Measurements from ENCODE around the gene DAAM1. TPM values are rescaled to one million over a fixed set of nuclear protein-coding genes. Genes with fewer than 3 reads are reported as not detected.

DAAM1 gene
- polyA plus RNA-seq, 1 of the 3 experiments (the other 2 are of a cell fraction), result 5.1 TPM

- no peak overlapping the region for H2AFZ ChIP-seq (ENCODE audit: low read depth)
- no peak for DNase-seq
- POLR2A ChIA-PET, result no interaction called here
- H3K4me2 ChIP-seq, result no peak overlapping the region
- peak overlapping the region in 1 of 2 experiments; percentile 19; a peak in 1 of 4 replicates for H3K27ac ChIP-seq (ENCODE audit: low read depth in 2 of 2, low read length in 1 of 2)
- no peak for TF ChIP-seq ELF1 (IDR thresholded peaks at IDR 0.05)
- peak; percentile 11; the same call in 1 of the 2 replicates for TF ChIP-seq JUND (IDR thresholded peaks at IDR 0.05)
- TF ChIP-seq EP300 (IDR thresholded peaks at IDR 0.05; ENCODE audit: borderline replicate concordance in 1 of 2, low read depth in 1 of 2, low read length in 1 of 2), result no peak
- 0 out of 2 replicates have a peak, but pooled peaks have one; percentile 18 for TF ChIP-seq PBX3 (IDR thresholded peaks at IDR 0.05)
- no peak for TF ChIP-seq TAF1 (IDR thresholded peaks at IDR 0.05; ENCODE audit: borderline replicate concordance, low read depth, low read length)
- no peaks in the 10 kb centered on the region for H3K79me2 ChIP-seq (ENCODE audit: insufficient read depth)
- no peak overlapping the region for H3K9ac ChIP-seq
- no peaks in the 10 kb centered on the region for H3K9me2 ChIP-seq
- CTCF ChIA-PET, result interaction anchor here (1.3 to 2.4 kb wide), 2 partner anchors 8 to 10 kb away, joined by 3 to 7 read pairs; no protein-coding TSS in a partner anchor
- no peaks in the 10 kb centered on the region for H3K27me3 ChIP-seq (ENCODE audit: insufficient read depth)
- no peaks in the 10 kb centered on the region for H4K20me1 ChIP-seq (ENCODE audit: insufficient read depth)
- peaks cover 0 to 15% of the 10 kb centered on the region in 2 experiments; a peak in 2 of 4 replicates for H3K4me1 ChIP-seq (ENCODE audit: control insufficient read depth in 1 of 2, insufficient read depth in 2 of 2, low read depth in 1 of 2, low read length in 1 of 2)
- H3K36me3 ChIP-seq (replicated peaks in 1 of 2; ENCODE audit: control insufficient read depth in 1 of 2, insufficient read depth in 2 of 2, low read length in 1 of 2), result peaks cover 10 to 11% of the 10 kb centered on the region in 2 experiments
- WGBS (ENCODE audit: low lambda C conversion rate), result 65% methylated on average over 5 of the region's 5 CpGs
- no peak overlapping the region for H3K4me3 ChIP-seq (ENCODE audit: low read depth in 2 of 2, low read length in 1 of 2)
- peaks cover 16% of the 10 kb centered on the region for H3F3A ChIP-seq (replicated peaks; ENCODE audit: insufficient read depth)
- H3K9me3 ChIP-seq, result no peaks in the 10 kb centered on the region
Measured at GRCh38 chr14:59268858-59269257, 80.4 kb downstream of the DAAM1 start.

GRCh38 chr14:59269466-59269865, 81.0 kb downstream of the DAAM1 start:
- H3K79me2 ChIP-seq (ENCODE audit: insufficient read depth), result no peaks in the 10 kb centered on the region
- no peaks in the 10 kb centered on the region for H3K9me2 ChIP-seq
- no peak for DNase-seq
- H2AFZ ChIP-seq (ENCODE audit: low read depth), result no peak overlapping the region
- 96% methylated on average over 3 of the region's 3 CpGs for WGBS (ENCODE audit: low lambda C conversion rate)
- H3K27ac ChIP-seq (ENCODE audit: low read depth in 2 of 2, low read length in 1 of 2), result peak overlapping the region in 1 of 2 experiments; percentile 19; a peak in 1 of 4 replicates
- peaks cover 0 to 18% of the 10 kb centered on the region in 2 experiments; a peak in 2 of 4 replicates for H3K4me1 ChIP-seq (ENCODE audit: control insufficient read depth in 1 of 2, insufficient read depth in 2 of 2, low read depth in 1 of 2, low read length in 1 of 2)
- no peak overlapping the region for H3K4me2 ChIP-seq
- no peak overlapping the region for H3K4me3 ChIP-seq (ENCODE audit: low read depth in 2 of 2, low read length in 1 of 2)
- peaks cover 16% of the 10 kb centered on the region for H3F3A ChIP-seq (replicated peaks; ENCODE audit: insufficient read depth)
- ChIA-PET POLR2A (no interaction called here), CTCF (interaction anchor here (1.3 to 2.4 kb wide), 2 partner anchors 9 to 10 kb away, joined by 3 to 7 read pairs; no protein-coding TSS in a partner anchor)
- no peaks in the 10 kb centered on the region for H3K9me3 ChIP-seq
- H4K20me1 ChIP-seq (ENCODE audit: insufficient read depth), result no peaks in the 10 kb centered on the region
- no peak overlapping the region for H3K9ac ChIP-seq
- H3K36me3 ChIP-seq (replicated peaks in 1 of 2; ENCODE audit: control insufficient read depth in 1 of 2, insufficient read depth in 2 of 2, low read length in 1 of 2), result peaks cover 6 to 10% of the 10 kb centered on the region in 2 experiments
- H3K27me3 ChIP-seq (ENCODE audit: insufficient read depth), result no peaks in the 10 kb centered on the region
- TF ChIP-seq NFIC (IDR thresholded peaks at IDR 0.05; ENCODE audit: borderline replicate concordance) (no peak), CHD2 (IDR thresholded peaks at IDR 0.05; ENCODE audit: low read length, partially characterized antibody) (no peak), JUND (IDR thresholded peaks at IDR 0.05) (no peak), YY1 (IDR thresholded peaks at IDR 0.05; ENCODE audit: low read depth) (no peak), MXI1 (IDR thresholded peaks at IDR 0.05; ENCODE audit: low read depth, low read length) (no peak), USF1 (IDR thresholded peaks at IDR 0.05; ENCODE audit: borderline replicate concordance, low read depth) (no peak), SIN3A (IDR thresholded peaks at IDR 0.05; ENCODE audit: borderline replicate concordance, low read depth, low read length) (no peak), TAF1 (IDR thresholded peaks at IDR 0.05; ENCODE audit: borderline replicate concordance, low read depth, low read length) (no peak), NRF1 (IDR thresholded peaks at IDR 0.05; ENCODE audit: low read depth, low read length) (no peak), IRF3 (IDR thresholded peaks at IDR 0.05; ENCODE audit: low read depth, low read length) (no peak)
